Raji (cell line): ENCODE measurements around the gene HTT.

ENCODE experiments used
- POLR2A ChIP-seq: IDR thresholded peaks from 2 replicates; pipeline ENCODE4 v1.6.1; 2011; ENCODE audit warnings: low read depth, low read length, control low read depth; ENCODE audit not compliant: insufficient read depth

HTT gene

DNA sequence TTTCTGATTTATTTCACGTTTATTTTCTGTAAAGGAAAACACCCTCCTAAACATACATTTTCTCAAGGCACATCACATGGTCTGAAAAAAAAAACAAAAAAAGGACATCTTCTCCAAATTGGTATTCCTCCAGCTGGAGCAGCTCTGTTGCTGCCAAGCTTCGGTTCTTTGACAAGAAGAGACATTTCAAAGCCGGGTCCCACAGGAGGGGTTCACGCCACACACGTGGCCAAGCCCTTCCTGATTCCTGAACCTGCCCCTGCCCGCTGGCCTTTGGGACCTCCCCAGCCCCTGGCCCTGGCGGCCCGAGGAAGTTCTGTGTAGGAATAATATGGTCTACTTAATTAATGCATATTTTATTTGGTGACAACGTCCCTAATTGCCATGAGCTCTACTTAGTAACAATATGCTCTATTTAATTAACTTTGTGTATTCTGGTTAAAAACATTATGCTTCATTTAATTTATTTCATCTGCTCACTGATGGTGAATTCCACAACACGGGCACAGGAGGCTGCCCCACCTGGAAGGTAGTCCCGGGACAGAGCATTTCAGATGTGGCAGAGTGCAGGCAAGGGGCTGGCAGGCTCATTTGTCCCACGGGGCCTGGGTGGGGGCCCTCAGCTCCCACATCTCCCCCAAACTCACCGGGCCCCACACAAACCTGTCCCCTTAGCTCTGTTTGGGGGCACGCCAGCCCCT lies 212.9 kb downstream of the HTT start:
- no peak for TF ChIP-seq POLR2A

GRCh38 chr4:3287972-3288570 lies 213.6 kb downstream of the HTT start:
- TF ChIP-seq POLR2A: no peak

- TF ChIP-seq POLR2A: no peak
These were observed 214.2 kb downstream of the HTT start for GRCh38 chr4:3288571-3289094.

GRCh38 chr4:3290476-3290875 lies 216.0 kb downstream of the HTT start:
- TF ChIP-seq POLR2A: no peak

DNA sequence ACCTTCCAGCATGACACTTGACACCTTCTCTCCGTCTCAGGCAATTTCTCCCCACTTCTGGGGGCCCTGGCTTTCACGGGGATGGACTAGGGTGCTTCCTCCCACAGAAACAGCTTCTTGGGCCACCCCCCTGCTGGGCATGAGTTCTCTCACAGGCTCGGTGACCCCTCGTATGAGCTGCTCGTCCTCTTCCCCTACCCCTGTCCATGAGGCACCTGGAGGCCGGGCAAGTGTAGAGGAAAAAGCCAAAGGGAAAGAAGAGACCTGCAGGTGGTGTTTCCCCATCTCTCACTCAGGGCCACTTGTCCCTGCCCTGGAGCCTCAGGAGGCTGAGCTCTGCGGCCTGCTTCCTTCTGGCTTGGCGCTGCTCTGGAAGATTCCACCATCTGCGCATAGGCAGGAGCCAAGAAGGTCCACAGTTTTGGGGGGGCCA lies 216.4 kb downstream of the HTT start:
- no peak for TF ChIP-seq POLR2A

- no peak for TF ChIP-seq POLR2A
These were observed 217.0 kb downstream of the HTT start for GRCh38 chr4:3291411-3291968.

GRCh38 chr4:3291969-3292570 lies 217.6 kb downstream of the HTT start:
- no peak for TF ChIP-seq POLR2A

GRCh38 chr4:3292571-3293400 lies 218.3 kb downstream of the HTT start, which contains the start of gene RGS12:
Gene RGS12 (plus strand): TSS chr4:3293021. CDS start chr4:3316171, 23,150 bp downstream.
- TF ChIP-seq POLR2A: no peak
